GM15510 (cell line): ENCODE results near the gene ODF4.
A peak's percentile ranks its signal among the peaks of the same experiment; 100 is the strongest.

ENCODE experiments used
- POLR2A ChIP-seq: IDR thresholded peaks from 3 replicates; pipeline ENCODE4 v1.6.1; 2011; ENCODE audit warnings: borderline replicate concordance; ENCODE audit not compliant: insufficient read length; ENCODE audit errors: extremely low read depth

The ODF4 gene

GRCh38 chr17:8377422-8377821 lies 37.8 kb downstream of the ODF4 start:
- no peak for TF ChIP-seq POLR2A

GRCh38 chr17:8380049-8380448 lies 40.4 kb downstream of the ODF4 start:
- TF ChIP-seq POLR2A = no peak

DNA sequence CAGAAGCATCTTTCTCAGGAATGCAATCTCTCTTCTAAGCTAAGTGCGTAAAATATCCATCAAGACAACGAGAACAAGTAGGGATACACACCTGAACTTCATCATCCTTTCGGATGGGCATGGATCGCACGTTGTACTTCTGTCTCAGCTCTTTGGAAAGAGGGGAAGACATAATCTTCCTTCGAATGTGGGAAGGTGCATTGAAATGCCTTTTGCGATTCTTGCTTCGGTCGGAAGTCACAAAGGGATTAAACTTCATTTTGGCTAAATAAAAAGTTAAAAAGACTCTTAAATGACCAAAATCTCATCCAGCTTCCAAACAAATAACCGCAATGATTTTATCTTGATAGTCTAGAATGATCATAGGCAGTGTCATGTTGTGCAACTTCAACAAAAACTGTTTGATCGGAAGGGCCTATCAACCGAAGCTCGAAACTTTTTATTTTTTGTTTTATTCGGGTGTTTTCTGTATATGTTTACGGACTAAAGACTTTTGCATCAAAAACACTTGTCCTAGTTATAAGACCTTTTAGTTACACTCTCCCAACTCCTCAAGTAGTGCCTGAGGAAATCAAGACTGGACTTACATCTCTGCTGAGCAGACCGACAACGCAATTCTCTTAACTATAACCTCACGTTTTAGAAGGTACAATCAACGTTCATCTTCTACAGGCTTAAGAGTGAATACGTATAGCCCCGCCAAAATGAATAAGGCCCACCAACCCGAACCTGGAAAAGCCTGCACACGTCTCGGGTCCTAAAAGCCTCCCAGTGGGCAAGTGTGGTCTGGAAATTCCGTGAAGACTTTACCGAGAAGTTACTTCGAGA lies 42.6 kb downstream of the ODF4 start:
- no peak for TF ChIP-seq POLR2A

DNA sequence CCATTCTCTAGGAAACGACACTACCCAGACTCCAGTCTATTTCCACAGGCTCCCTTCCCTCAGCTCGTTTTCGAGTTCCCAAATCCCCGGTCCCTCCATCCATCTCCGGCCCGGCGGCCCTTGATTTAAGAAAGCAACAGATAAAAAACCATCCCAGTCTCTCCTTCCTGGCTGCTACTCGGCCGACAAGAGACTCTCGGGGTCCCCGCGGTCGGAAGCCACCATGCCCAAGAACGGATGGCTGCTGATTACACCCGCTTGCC lies 43.2 kb downstream of the ODF4 start:
- no peak for TF ChIP-seq POLR2A

- peak; percentile 93 for TF ChIP-seq POLR2A
These were observed 43.6 kb downstream of the ODF4 start, which contains the start of gene RPL26 for GRCh38 chr17:8383143-8383822. Gene RPL26, minus strand, starts transcription at chr17:8383193. Its CDS starts 883 bp downstream, at chr17:8382310.

- TF ChIP-seq POLR2A = no peak
These were observed 45.2 kb downstream of the ODF4 start for GRCh38 chr17:8384801-8385378.

DNA sequence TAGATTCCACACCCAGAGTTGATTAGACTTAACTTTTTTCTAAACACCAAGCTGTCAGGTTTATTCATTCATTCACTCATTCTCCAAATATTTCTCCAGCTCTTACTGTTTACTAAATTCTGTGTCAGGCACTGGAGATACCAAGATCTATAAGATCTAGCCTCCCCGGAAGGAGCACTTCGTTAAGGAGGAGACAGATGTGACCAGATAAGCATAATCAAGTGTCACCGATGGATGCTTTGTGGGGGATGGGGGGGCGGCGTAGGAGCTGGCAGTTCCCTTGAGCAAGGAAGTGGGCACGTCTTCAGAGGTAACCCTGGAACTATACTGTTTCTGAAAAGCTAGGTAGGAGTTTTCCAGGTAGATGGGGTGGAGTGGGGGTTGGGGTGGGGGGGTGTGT lies 47.2 kb downstream of the ODF4 start:
- no peak for TF ChIP-seq POLR2A

- TF ChIP-seq POLR2A = no peak
These were observed 48.4 kb downstream of the ODF4 start for GRCh38 chr17:8387914-8388651.

- no peak for TF ChIP-seq POLR2A
These were observed 52.1 kb downstream of the ODF4 start for GRCh38 chr17:8391711-8392110.

DNA sequence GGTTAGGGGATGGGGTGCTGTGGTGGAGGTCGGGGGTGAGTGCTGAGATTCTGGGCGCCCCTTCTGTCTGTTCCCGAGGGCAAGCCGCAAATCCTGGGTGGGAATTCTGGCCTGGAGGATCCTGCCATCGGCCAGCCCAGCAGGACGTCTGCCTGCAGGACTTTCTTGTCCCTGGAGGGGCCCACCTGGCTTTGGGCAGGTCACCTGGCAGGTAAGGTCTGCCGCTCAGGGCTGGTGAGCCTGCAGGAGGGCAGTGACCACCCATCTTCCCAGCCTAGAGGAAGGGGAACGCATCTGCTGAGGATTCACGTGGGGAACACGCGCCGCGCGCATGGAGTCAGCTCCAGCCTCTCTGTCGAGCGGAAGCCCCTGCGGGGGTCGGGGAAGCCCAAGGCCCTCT lies 52.6 kb downstream of the ODF4 start:
- no peak for TF ChIP-seq POLR2A

GRCh38 chr17:8392674-8393469 lies 53.2 kb downstream of the ODF4 start:
- no peak for TF ChIP-seq POLR2A

DNA sequence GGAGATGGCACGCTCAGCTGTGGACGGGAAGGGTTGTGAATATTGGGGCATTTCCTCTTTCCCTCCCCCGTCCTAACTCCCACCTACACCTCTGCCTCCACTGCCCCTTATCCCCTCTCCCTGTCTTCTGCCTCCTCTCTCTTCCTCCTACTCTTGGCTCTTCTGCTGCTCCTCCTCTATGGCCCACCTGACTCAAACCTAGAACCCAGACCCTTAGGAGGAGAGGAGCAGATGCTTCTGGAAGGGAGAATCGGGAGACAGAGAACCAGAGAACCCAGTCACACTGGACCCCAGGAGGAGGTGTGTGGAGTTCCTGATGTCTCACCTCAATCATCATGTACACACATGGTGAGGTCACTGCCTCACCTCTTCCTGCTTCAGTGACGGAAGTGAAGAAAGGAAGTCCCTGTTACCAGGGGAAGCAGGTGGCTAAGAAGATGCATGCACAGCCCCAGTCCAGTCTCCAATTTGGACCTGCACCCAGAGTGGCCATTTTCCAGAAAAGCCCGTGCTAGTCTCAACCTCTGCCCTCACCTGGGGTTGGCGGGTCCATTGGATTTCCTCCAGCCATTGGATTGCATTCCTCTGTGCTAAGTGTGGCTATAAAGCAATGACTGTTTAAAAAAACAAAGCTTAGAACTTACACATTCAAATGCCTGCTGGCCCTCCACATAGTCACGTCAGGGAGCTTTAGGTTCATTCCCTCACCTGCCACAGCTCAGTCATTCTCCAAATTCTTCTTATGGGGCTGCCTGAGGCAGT lies 54.0 kb downstream of the ODF4 start:
- TF ChIP-seq POLR2A = no peak
